H1 (cell line): ENCODE data around the gene ERICH2. TPM values are rescaled to one million over a fixed set of nuclear protein-coding genes. Genes with fewer than 3 reads are reported as not detected.

Source experiments
- CTCF ChIA-PET: fragments of 300-600 bp; sonication (Branson Sonifier 250); formaldehyde crosslinking; loops from one replicate; lab custom pipeline; 2021; ENCODE audit not compliant: partially characterized antibody; lab: Charles Lee
- POLR2A ChIA-PET: fragments of 300-600 bp; sonication (Branson Sonifier 250); formaldehyde crosslinking; loops from one replicate; lab custom pipeline; 2021; ENCODE audit warnings: inconsistent platforms; ENCODE audit not compliant: partially characterized antibody; lab: Charles Lee
- DNase-seq, 2 experiments: peaks; one replicate each; pipeline versions ENCODE4 v3.0.0 to v3.0.0-alpha.2; 2010 to 2022; ENCODE audit warnings: low spot score in 2 of 2, low read depth in 1 of 2, mixed read lengths in 1 of 2
- FAIRE-seq: peaks from 2 replicates; lab custom pipeline; 2011; peaks lifted over from hg19 to GRCh38; lab: Jason Lieb, UNC
- H2AFZ ChIP-seq: 2 replicates; pipeline ENCODE4 v1.8.1; 2012; ENCODE audit warnings: low read length, inconsistent platforms
- H2AK5ac ChIP-seq: 2 replicates; pipeline ENCODE4 v1.6.1; 2013; ENCODE audit warnings: low read depth, low read length
- H2BK120ac ChIP-seq: replicated peaks from 2 replicates; pipeline ENCODE3; 2013; ENCODE audit warnings: low read depth, low read length, inconsistent platforms
- H2BK12ac ChIP-seq: 2 replicates; pipeline ENCODE4 v1.6.1; 2013; ENCODE audit warnings: low read depth, low read length
- H2BK15ac ChIP-seq: 2 replicates; pipeline ENCODE4 v1.6.1; 2013; ENCODE audit warnings: low read length
- H2BK20ac ChIP-seq: 2 replicates; pipeline ENCODE4 v1.6.1; 2013; ENCODE audit warnings: low read length
- H2BK5ac ChIP-seq: 2 replicates; pipeline ENCODE4 v1.6.1; 2013; ENCODE audit warnings: low read depth, low read length
- H3K14ac ChIP-seq: 2 replicates; pipeline ENCODE4 v1.6.1; 2013; ENCODE audit warnings: inconsistent platforms; ENCODE audit not compliant: insufficient read length
- H3K18ac ChIP-seq: 2 replicates; pipeline ENCODE4 v1.6.1; 2013; ENCODE audit warnings: low read length; ENCODE audit errors: extremely low read depth
- H3K23ac ChIP-seq: 2 replicates; pipeline ENCODE4 v1.6.1; 2013; ENCODE audit warnings: inconsistent platforms; ENCODE audit not compliant: insufficient read length
- H3K23me2 ChIP-seq: 2 replicates; pipeline ENCODE4 v1.6.1; 2013; ENCODE audit warnings: low read depth, low read length
- H3K27ac ChIP-seq: 2 replicates; pipeline ENCODE4 v1.6.1; 2011; ENCODE audit warnings: low read depth, low read length, inconsistent platforms
- H3K27me3 ChIP-seq, 4 experiments: replicated peaks in 1 of 4; 1 replicate in 1 of 4; 2 replicates in 3 of 4; pipeline versions ENCODE4 v1.6.1 to v1.8.1; 2011 to 2013; ENCODE audit warnings: low read length in 3 of 4, mild to moderate bottlenecking in 3 of 4, inconsistent platforms in 2 of 4, mixed read lengths in 2 of 4, moderate library complexity in 1 of 4; ENCODE audit not compliant: control insufficient read depth in 3 of 4, insufficient read depth in 3 of 4; ENCODE audit errors: extremely low read depth in 1 of 4
- H3K36me3 ChIP-seq, 4 experiments: 2 replicates each; pipeline versions ENCODE4 v1.6.1 to v1.8.1; 2011 to 2013; ENCODE audit warnings: mild to moderate bottlenecking in 4 of 4, low read length in 3 of 4, moderate library complexity in 2 of 4, control low read depth in 1 of 4, inconsistent platforms in 1 of 4; ENCODE audit not compliant: insufficient read depth in 4 of 4, control insufficient read depth in 2 of 4
- H3K4ac ChIP-seq: replicated peaks from 2 replicates; pipeline ENCODE3; 2013; ENCODE audit warnings: low read length, low read depth, mixed read lengths, inconsistent platforms; ENCODE audit not compliant: insufficient read length
- H3K4me1 ChIP-seq, 4 experiments: replicated peaks in 1 of 4; 1 replicate in 1 of 4; 2 replicates in 3 of 4; pipeline versions ENCODE4 v1.6.1 to v1.8.1; 2011 to 2013; ENCODE audit warnings: low read length in 3 of 4, inconsistent platforms in 2 of 4, mixed read lengths in 1 of 4; ENCODE audit not compliant: insufficient read depth in 4 of 4, control insufficient read depth in 3 of 4
- H3K4me2 ChIP-seq, 2 experiments: 2 replicates each; pipeline versions ENCODE4 v1.6.1 to v1.8.1; 2011 to 2013; ENCODE audit warnings: low read depth in 2 of 2, low read length in 2 of 2, control low read depth in 1 of 2, inconsistent platforms in 1 of 2, mild to moderate bottlenecking in 1 of 2; ENCODE audit not compliant: insufficient read depth in 1 of 2
- H3K4me3 ChIP-seq, 4 experiments: fragments of 200-600, 300-600 bp in 1 of 4; sonication (generic), shearing (Covaris generic), sonication (Bioruptor Twin) in 1 of 4; 2 replicates each; pipeline versions ENCODE4 v1.5.1 to v1.8.1; 2011 to 2016; ENCODE audit warnings: low read length in 4 of 4, low read depth in 3 of 4, control low read depth in 2 of 4, inconsistent platforms in 2 of 4, mild to moderate bottlenecking in 2 of 4, mixed read lengths in 1 of 4, moderate library complexity in 1 of 4; ENCODE audit not compliant: insufficient read depth in 2 of 4; ENCODE audit errors: extremely low read depth in 1 of 4
- H3K56ac ChIP-seq: replicated peaks from 2 replicates; pipeline ENCODE3; 2013; ENCODE audit warnings: low read depth, mild to moderate bottlenecking, mixed read lengths, low read length, inconsistent platforms; ENCODE audit not compliant: insufficient read length
- H3K79me1 ChIP-seq: 2 replicates; pipeline ENCODE4 v1.6.1; 2013; ENCODE audit warnings: low read depth, low read length, control low read depth
- H3K79me2 ChIP-seq, 2 experiments: 2 replicates each; pipeline versions ENCODE4 v1.6.1 to v1.8.1; 2012 to 2013; ENCODE audit warnings: low read length in 2 of 2, mild to moderate bottlenecking in 2 of 2, inconsistent platforms in 1 of 2; ENCODE audit not compliant: insufficient read depth in 2 of 2, control insufficient read depth in 1 of 2
- H3K9ac ChIP-seq, 4 experiments: replicated peaks in 1 of 4; 1 replicate in 1 of 4; 2 replicates in 3 of 4; pipeline versions ENCODE4 v1.6.1 to v1.8.1; 2011 to 2013; ENCODE audit warnings: low read depth in 3 of 4, low read length in 3 of 4, control low read depth in 2 of 4, mild to moderate bottlenecking in 2 of 4, moderate library complexity in 2 of 4, inconsistent platforms in 1 of 4; ENCODE audit errors: extremely low read depth in 1 of 4
- H3K9me3 ChIP-seq, 2 experiments: 2 replicates each; pipeline versions ENCODE4 v1.6.1 to v1.8.1; 2012 to 2013; ENCODE audit warnings: mild to moderate bottlenecking in 2 of 2, moderate library complexity in 2 of 2, control low read depth in 1 of 2, inconsistent platforms in 1 of 2, low read depth in 1 of 2, low read length in 1 of 2, mixed read lengths in 1 of 2; ENCODE audit not compliant: insufficient read depth in 2 of 2
- H4K20me1 ChIP-seq, 2 experiments: replicated peaks in 1 of 2; 2 replicates each; pipeline versions ENCODE3 to v1.8.1; 2011 to 2013; ENCODE audit warnings: inconsistent platforms in 2 of 2, low read length in 2 of 2, mild to moderate bottlenecking in 1 of 2; ENCODE audit not compliant: insufficient read depth in 2 of 2, control insufficient read depth in 1 of 2
- H4K5ac ChIP-seq: 2 replicates; pipeline ENCODE4 v1.6.1; 2013; ENCODE audit warnings: low read length, low read depth, mixed read lengths, inconsistent platforms; ENCODE audit not compliant: insufficient read length
- H4K8ac ChIP-seq: 2 replicates; pipeline ENCODE4 v1.8.0; 2013; ENCODE audit warnings: mild to moderate bottlenecking, moderate library complexity, low read length, inconsistent platforms; ENCODE audit not compliant: insufficient read depth; ENCODE audit errors: extremely low read depth
- H4K91ac ChIP-seq: replicated peaks from 2 replicates; pipeline ENCODE3; 2013; ENCODE audit warnings: low read length, mixed read lengths, inconsistent platforms; ENCODE audit not compliant: insufficient read length
- ATF3 ChIP-seq: IDR thresholded peaks from 2 replicates; pipeline ENCODE4 v1.6.1; 2011; ENCODE audit warnings: low read depth, mild to moderate bottlenecking, low read length; ENCODE audit not compliant: insufficient read depth
- CEBPB ChIP-seq: IDR thresholded peaks from 2 replicates; pipeline ENCODE4 v1.6.1; 2012; ENCODE audit warnings: low read depth, low read length
- EGR1 ChIP-seq: IDR thresholded peaks from 2 replicates; pipeline ENCODE4 v1.6.1; 2011; ENCODE audit warnings: low read depth, low read length, borderline replicate concordance
- POU5F1 ChIP-seq: IDR thresholded peaks from 2 replicates; pipeline ENCODE4 v1.6.1; 2011; ENCODE audit warnings: low read depth, mild to moderate bottlenecking, low read length, moderate library complexity
- SP1 ChIP-seq: IDR thresholded peaks from 2 replicates; pipeline ENCODE4 v1.6.1; 2011; ENCODE audit warnings: low read depth, low read length
- SP2 ChIP-seq: IDR thresholded peaks from 2 replicates; pipeline ENCODE4 v1.6.1; 2012; ENCODE audit warnings: mild to moderate bottlenecking, low read length, inconsistent platforms
- SRF ChIP-seq: IDR thresholded peaks from 2 replicates; pipeline ENCODE4 v1.6.1; 2011; ENCODE audit warnings: mild to moderate bottlenecking, low read depth, low read length, moderate library complexity
- TAF1 ChIP-seq: IDR thresholded peaks from 2 replicates; pipeline ENCODE4 v1.6.1; 2011; ENCODE audit warnings: mild to moderate bottlenecking, low read depth, low read length
- TBP ChIP-seq: IDR thresholded peaks from 2 replicates; pipeline ENCODE4 v1.6.1; 2011; ENCODE audit warnings: low read depth, low read length, improper control_type of control experiment
- TCF12 ChIP-seq: IDR thresholded peaks from 2 replicates; pipeline ENCODE4 v1.6.1; 2011; ENCODE audit warnings: low read depth, mild to moderate bottlenecking, low read length
- WGBS, 2 experiments: shearing (Covaris generic) in 1 of 2; methylation state at CpG; one replicate each; pipeline versions ENCODE4 v1.1.6 to v1.1.7; 2013 to 2015; ENCODE audit warnings: low lambda C conversion rate in 2 of 2, mixed read lengths in 2 of 2, inconsistent platforms in 1 of 2, low coverage in 1 of 2, missing lambda C conversion rate in 1 of 2; ENCODE audit not compliant: insufficient replicate concordance in 2 of 2, insufficient coverage in 1 of 2, insufficient read length in 1 of 2; ENCODE audit errors: extremely low coverage in 1 of 2, missing lambda C conversion rate in 1 of 2; 5-methylcytosine and 5-hydroxymethylcytosine counted together
- polyA plus RNA-seq, 7 experiments: library from polyadenylated mRNA; depleted of rRNA in 3 of 7; stranded (reverse) in 5 of 7; unstranded in 2 of 7; fragments of >200 nt in 5 of 7; fragments of 200-250 nt in 2 of 7; gene quantifications; 1 replicate in 5 of 7; 2 replicates in 1 of 7; 4 replicates in 1 of 7; pipeline versions ENCODE4 v1.2.1 to v1.2.3, GENCODE V29; 2011 to 2013; ENCODE audit warnings: missing spikeins in 2 of 7, mixed read lengths in 2 of 7
- total RNA-seq: library from RNA; stranded (reverse); fragmentation: NEBNext Ultra II Directional; extraction: Animal tissue kit (Norgen Biotek cat#: 25700); gene quantifications from 2 replicates; pipeline ENCODE4 v1.2.1, GENCODE V29; 2021

Gene ERICH2
- total and polyA plus RNA-seq, 2 of the 8 experiments (the other 6 are each of a cell fraction or from before 2014, with no cell fraction given) = 0.20 to 2.1 TPM

GRCh38 chr2:170830166-170830565 is 60.0 kb downstream of the ERICH2 start:
- Histone ChIP-seq H3K4me1 (no peaks in the 10 kb centered on the region; a peak in 1 of 7 replicates), H3K9ac (no peak overlapping the region), H3K4me3 (no peak overlapping the region), H2BK5ac (no peak overlapping the region), H2BK120ac (no peak overlapping the region), H3K27ac (no peak overlapping the region), H4K5ac (no peak overlapping the region), H3K14ac (no peak overlapping the region), H3K18ac (no peak overlapping the region), H4K8ac (no peak overlapping the region), H3K4me2 (no peak overlapping the region), H3K23ac (no peak overlapping the region), H3K27me3 (peaks cover 0 to 22% (median 18%) of the 10 kb centered on the region in 4 experiments; a peak in 6 of 7 replicates), H3K79me2 (no peaks in the 10 kb centered on the region), H3K9me3 (no peaks in the 10 kb centered on the region), H2AK5ac (no peak overlapping the region), H3K23me2 (no peaks in the 10 kb centered on the region; the same call in 1 of the 2 replicates), H3K56ac (no peak overlapping the region), H2AFZ (no peak overlapping the region), H3K36me3 (no peaks in the 10 kb centered on the region; a peak in 1 of 8 replicates)
- ChIA-PET CTCF (interaction anchor here (0.7 to 3.0 kb wide), 3 partner anchors 9 to 1302 kb away, joined by 3 to 14 read pairs (median 5); no protein-coding TSS in a partner anchor), POLR2A (interaction anchor here (0.6 kb wide), 1 partner anchor 9 kb away, joined by 3 read pairs; no protein-coding TSS in a partner anchor)
- FAIRE-seq (no peak), DNase-seq (no peak)
- no peak for TF ChIP-seq SP1
- TF ChIP-seq SRF = no peak
- TF ChIP-seq POU5F1 = no peak
- TF ChIP-seq TCF12 = no peak
- TF ChIP-seq EGR1 = no peak
- TF ChIP-seq TAF1 = no peak
- no peak for TF ChIP-seq SP2
- no peak for TF ChIP-seq CEBPB
- no peak for TF ChIP-seq TBP
- TF ChIP-seq ATF3 = no peak
- TF ChIP-seq, all 59 proteins: peak for 0
- Histone ChIP-seq H2BK12ac (no peak overlapping the region), H2BK15ac (no peak overlapping the region), H4K20me1 (no peaks in the 10 kb centered on the region), H3K79me1 (no peaks in the 10 kb centered on the region), H3K4ac (no peak overlapping the region), H2BK20ac (no peak overlapping the region), H4K91ac (no peak overlapping the region)
- WGBS, 2 experiments = 90% methylated on average over 3 of the region's 3 CpGs; no CpG with 5 or more reads in 1 of the 2 experiments
